Psoas muscle (tissue), 8 donors: ENCODE measurements around the gene VPS54. TPM values are rescaled to one million over a fixed set of nuclear protein-coding genes. Genes with fewer than 3 reads are reported as not detected.
A peak's percentile ranks its signal among the peaks of the same experiment; 100 is the strongest.

Source experiments
- ATAC-seq, 4 donors: fragments of 200-7000 bp; cut with Tn5 transposase; one replicate each; pipeline ENCODE4 v1.9.1; 2020; ENCODE audit warnings: moderate library complexity in 3 of 4, mild to moderate bottlenecking in 2 of 4
- DNase-seq, 2 donors: peaks; one replicate each; pipeline ENCODE4 v3.0.0-alpha.2; 2020
- H3K27ac ChIP-seq: fragments of 200-600 bp; one replicate; pipeline ENCODE4 v1.8.0; 2022
- H3K27me3 ChIP-seq, 3 donors: fragments of 200-600 bp in 1 of 3; one replicate each; pipeline versions ENCODE4 v1.6.1 to v1.8.0; 2013 to 2022; ENCODE audit warnings: low read length in 2 of 3, mild to moderate bottlenecking in 2 of 3, moderate library complexity in 1 of 3; ENCODE audit not compliant: insufficient read depth in 3 of 3
- H3K36me3 ChIP-seq, 2 donors: fragments of 200-600 bp in 1 of 2; one replicate each; pipeline versions ENCODE4 v1.6.1 to v1.8.0; 2013 to 2022; ENCODE audit warnings: low read depth in 1 of 2, mild to moderate bottlenecking in 1 of 2, moderate library complexity in 1 of 2; ENCODE audit not compliant: insufficient read depth in 1 of 2
- H3K4me1 ChIP-seq: fragments of 200-600 bp; one replicate; pipeline ENCODE4 v1.8.0; 2022
- H3K4me3 ChIP-seq: fragments of 200-600 bp; one replicate; pipeline ENCODE4 v1.8.0; 2022; ENCODE audit warnings: mild to moderate bottlenecking
- H3K9me3 ChIP-seq: fragments of 200-600 bp; one replicate; pipeline ENCODE4 v1.8.0; 2022
- CTCF ChIP-seq: fragments of 200-600 bp; IDR thresholded peaks from one replicate; pipeline ENCODE4 v1.8.0; 2022; ENCODE audit warnings: antibody characterized with exemption
- WGBS, 3 donors: extraction: QIAGEN DNeasy Blood & Tissue Kit; methylation state at CpG; one replicate each; pipeline versions ENCODE4 v1.1.6 to v1.1.7; 2013; 5-methylcytosine and 5-hydroxymethylcytosine counted together
- intact Hi-C, 2 donors: fragments of 100-400 bp; cut with DNase I; formaldehyde crosslinking; loops; one replicate each; pipeline versions ENCODE4 v1.11.0 to v1.14.2; 2022
- polyA plus RNA-seq, 3 donors: library from polyadenylated mRNA; stranded (reverse); fragments of 200-250 nt; gene quantifications; one replicate each; pipeline ENCODE4 v1.2.3, GENCODE V29; 2013
- total RNA-seq, 4 donors: library from RNA; stranded (reverse); fragmentation: NEBNext Ultra II Directional in 2 of 4; extraction: Animal tissue kit (Norgen Biotek cat#: 25700) in 2 of 4; gene quantifications; one replicate each; pipeline versions ENCODE4 v1.2.1 to v1.2.4, GENCODE V29; 2021 to 2023
- donor health status: healthy with polysubstance abuse.
- donor health status: DM: no; HTN: no; CAD: no; lungs with moderate emphysema.
- donor health status: Bipolar disorder and iron deficiency.
- donor health status: healthy.
- donor health status: DM: yes; HTN: yes; CAD: no.
- donor health status: DM: no; HTN: no; CAD: no.
- donor health status: DM: no; HTN: no; CAD: no.
- donor health status: DM: yes; HTN: yes; CAD: no.

The VPS54 gene
- total and polyA plus RNA-seq, 7 donors: 5.1 to 9.9 (median 8.2) TPM

- DNase-seq (no peak), ATAC-seq (peak in 1 of 4 donors; percentile 17)
- Histone ChIP-seq H3K9me3 (no peaks in the 10 kb centered on the region), H3K27me3 (no peaks in the 10 kb centered on the region), H3K27ac (peak overlapping the region; percentile 34), H3K4me3 (no peak overlapping the region), H3K4me1 (peaks cover 36% of the 10 kb centered on the region), H3K36me3 (peaks cover 5 to 92% of the 10 kb centered on the region in 2 donors)
- intact Hi-C loops: loop anchor here (5.0 to 10.0 kb wide), 2 partner anchors 44 to 192 kb away; partner anchors contain the start of gene UGP2 (in 2 of the 2)
- no peak for TF ChIP-seq CTCF
- 83 to 92% (median 89%) methylated on average over 2 of the region's 2 CpGs for WGBS, 3 donors
Observed at GRCh38 chr2:63886445-63886844, 132.8 kb downstream of the VPS54 start.

- H3K4me1 ChIP-seq: peaks cover 15% of the 10 kb centered on the region
- no peak for TF ChIP-seq CTCF
- peaks cover 3 to 71% of the 10 kb centered on the region in 2 donors for H3K36me3 ChIP-seq
- ATAC-seq (no peak), DNase-seq (no peak)
- intact Hi-C loops: loop anchor here in 1 of 2 donors (10.0 kb wide), 1 partner anchor 188 kb away; no protein-coding TSS in a partner anchor
- no peak overlapping the region for H3K4me3 ChIP-seq
- 66 to 84% (median 76%) methylated on average over 3 of the region's 3 CpGs for WGBS, 3 donors
- no peaks in the 10 kb centered on the region for H3K27me3 ChIP-seq
- H3K9me3 ChIP-seq: no peaks in the 10 kb centered on the region
- no peak overlapping the region for H3K27ac ChIP-seq
Observed at GRCh38 chr2:63882395-63883105, 136.7 kb downstream of the VPS54 start.

GRCh38 chr2:63881205-63881604 lies 138.0 kb downstream of the VPS54 start:
- WGBS, 3 donors: 66 to 79% (median 76%) methylated on average over 2 of the region's 2 CpGs
- H3K4me3 ChIP-seq: no peak overlapping the region
- TF ChIP-seq CTCF: no peak
- no peak overlapping the region for H3K27ac ChIP-seq
- peaks cover 3% of the 10 kb centered on the region for H3K4me1 ChIP-seq
- H3K27me3 ChIP-seq: no peaks in the 10 kb centered on the region
- ATAC-seq (no peak), DNase-seq (no peak)
- H3K9me3 ChIP-seq: no peaks in the 10 kb centered on the region
- peaks cover 0 to 62% of the 10 kb centered on the region in 2 donors for H3K36me3 ChIP-seq
- intact Hi-C loops: loop anchor here in 1 of 2 donors (10.0 kb wide), 1 partner anchor 186 kb away; no protein-coding TSS in a partner anchor

GRCh38 chr2:63880625-63881024 lies 138.6 kb downstream of the VPS54 start:
- 67 to 70% (median 67%) methylated on average over 4 of the region's 4 CpGs for WGBS, 3 donors
- no peak overlapping the region for H3K4me3 ChIP-seq
- ATAC-seq: no peak
- peaks cover 0 to 56% of the 10 kb centered on the region in 2 donors for H3K36me3 ChIP-seq
- H3K9me3 ChIP-seq: no peaks in the 10 kb centered on the region
- no peak overlapping the region for H3K27ac ChIP-seq
- intact Hi-C loops: loop anchor here in 1 of 2 donors (10.0 kb wide), 1 partner anchor 186 kb away; no protein-coding TSS in a partner anchor
- no peak for DNase-seq
- no peaks in the 10 kb centered on the region for H3K27me3 ChIP-seq
- TF ChIP-seq CTCF: no peak
- H3K4me1 ChIP-seq: peaks cover 7% of the 10 kb centered on the region
